Hematopoietic multipotent progenitor cell treated with erythropoietin and hydrocortisone succinate and interleukin-3 and kit ligand, for 4 days (in vitro differentiated cells): ENCODE measurements around the gene PUSL1.

Experiments
- DNase-seq: peaks from one replicate; pipeline ENCODE4 v3.0.0-alpha.2; 2015

The PUSL1 gene

GRCh38 chr1:1326075-1326605 lies 17.7 kb downstream of the PUSL1 start:
- no peak for DNase-seq

- no peak for DNase-seq
Measured at GRCh38 chr1:1327291-1327690, 18.9 kb downstream of the PUSL1 start.

GRCh38 chr1:1328254-1328653 lies 19.9 kb downstream of the PUSL1 start:
- no peak for DNase-seq

- no peak for DNase-seq
Measured at GRCh38 chr1:1329304-1330210, 21.2 kb downstream of the PUSL1 start.

DNA sequence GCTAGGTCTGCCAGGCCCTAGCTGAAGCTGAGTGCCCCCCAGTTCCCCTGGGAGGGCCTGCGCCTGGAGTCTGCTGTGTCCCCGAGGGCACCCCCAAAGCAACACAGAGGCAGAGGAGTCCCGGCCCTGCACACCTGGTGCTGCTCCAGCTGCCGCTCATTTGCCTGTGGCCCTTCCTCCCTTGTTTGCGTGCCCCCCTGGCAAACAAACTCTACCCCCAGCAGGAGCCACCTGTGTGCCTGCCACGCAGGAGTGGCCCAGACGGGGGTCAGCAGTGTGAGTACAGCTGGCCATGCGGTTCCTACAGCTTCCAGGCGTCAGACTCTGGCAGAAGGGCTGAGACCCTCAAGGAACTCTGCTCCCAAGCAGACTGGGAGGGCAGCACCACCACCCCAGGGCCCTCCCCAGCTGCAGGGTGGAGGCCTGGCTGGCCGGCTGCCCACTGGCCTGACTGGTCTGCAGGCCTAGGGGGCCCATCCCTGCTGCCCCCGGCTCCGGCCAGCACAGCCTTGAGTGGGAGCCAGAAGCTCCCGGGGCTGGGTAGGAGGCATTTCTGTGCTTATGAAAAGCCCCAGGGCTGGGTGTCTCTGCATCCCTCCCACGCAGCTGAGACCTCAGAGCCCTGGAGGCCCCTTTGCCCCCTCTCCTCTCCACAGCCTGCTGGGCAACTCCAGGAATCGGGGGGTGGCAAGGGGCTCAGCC lies 22.1 kb downstream of the PUSL1 start:
- DNase-seq: no peak

DNA sequence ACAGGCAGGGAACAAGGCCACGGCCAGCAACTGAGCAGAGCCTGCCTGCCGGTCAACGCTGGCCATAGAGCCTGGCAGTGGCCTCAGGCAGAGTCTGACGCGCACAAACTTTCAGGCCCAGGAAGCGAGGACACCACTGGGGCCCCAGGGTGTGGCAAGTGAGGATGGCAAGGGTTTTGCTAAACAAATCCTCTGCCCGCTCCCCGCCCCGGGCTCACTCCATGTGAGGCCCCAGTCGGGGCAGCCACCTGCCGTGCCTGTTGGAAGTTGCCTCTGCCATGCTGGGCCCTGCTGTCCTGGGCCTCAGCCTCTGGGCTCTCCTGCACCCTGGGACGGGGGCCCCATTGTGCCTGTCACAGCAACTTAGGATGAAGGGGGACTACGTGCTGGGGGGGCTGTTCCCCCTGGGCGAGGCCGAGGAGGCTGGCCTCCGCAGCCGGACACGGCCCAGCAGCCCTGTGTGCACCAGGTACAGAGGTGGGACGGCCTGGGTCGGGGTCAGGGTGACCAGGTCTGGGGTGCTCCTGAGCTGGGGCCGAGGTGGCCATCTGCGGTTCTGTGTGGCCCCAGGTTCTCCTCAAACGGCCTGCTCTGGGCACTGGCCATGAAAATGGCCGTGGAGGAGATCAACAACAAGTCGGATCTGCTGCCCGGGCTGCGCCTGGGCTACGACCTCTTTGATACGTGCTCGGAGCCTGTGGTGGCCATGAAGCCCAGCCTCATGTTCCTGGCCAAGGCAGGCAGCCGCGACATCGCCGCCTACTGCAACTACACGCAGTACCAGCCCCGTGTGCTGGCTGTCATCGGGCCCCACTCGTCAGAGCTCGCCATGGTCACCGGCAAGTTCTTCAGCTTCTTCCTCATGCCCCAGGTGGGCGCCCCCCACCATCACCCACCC lies 22.9 kb downstream of the PUSL1 start, which contains the start of gene TAS1R3:
Gene TAS1R3, plus strand, starts transcription at position 213 of the 898 bp plus-strand sequence. Its CDS starts 66 bp downstream, at position 279.
- no peak for DNase-seq

DNA sequence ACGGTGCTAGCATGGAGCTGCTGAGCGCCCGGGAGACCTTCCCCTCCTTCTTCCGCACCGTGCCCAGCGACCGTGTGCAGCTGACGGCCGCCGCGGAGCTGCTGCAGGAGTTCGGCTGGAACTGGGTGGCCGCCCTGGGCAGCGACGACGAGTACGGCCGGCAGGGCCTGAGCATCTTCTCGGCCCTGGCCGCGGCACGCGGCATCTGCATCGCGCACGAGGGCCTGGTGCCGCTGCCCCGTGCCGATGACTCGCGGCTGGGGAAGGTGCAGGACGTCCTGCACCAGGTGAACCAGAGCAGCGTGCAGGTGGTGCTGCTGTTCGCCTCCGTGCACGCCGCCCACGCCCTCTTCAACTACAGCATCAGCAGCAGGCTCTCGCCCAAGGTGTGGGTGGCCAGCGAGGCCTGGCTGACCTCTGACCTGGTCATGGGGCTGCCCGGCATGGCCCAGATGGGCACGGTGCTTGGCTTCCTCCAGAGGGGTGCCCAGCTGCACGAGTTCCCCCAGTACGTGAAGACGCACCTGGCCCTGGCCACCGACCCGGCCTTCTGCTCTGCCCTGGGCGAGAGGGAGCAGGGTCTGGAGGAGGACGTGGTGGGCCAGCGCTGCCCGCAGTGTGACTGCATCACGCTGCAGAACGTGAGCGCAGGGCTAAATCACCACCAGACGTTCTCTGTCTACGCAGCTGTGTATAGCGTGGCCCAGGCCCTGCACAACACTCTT lies 23.8 kb downstream of the PUSL1 start:
- DNase-seq: no peak

GRCh38 chr1:1332774-1333480 lies 24.5 kb downstream of the PUSL1 start:
- no peak for DNase-seq

DNA sequence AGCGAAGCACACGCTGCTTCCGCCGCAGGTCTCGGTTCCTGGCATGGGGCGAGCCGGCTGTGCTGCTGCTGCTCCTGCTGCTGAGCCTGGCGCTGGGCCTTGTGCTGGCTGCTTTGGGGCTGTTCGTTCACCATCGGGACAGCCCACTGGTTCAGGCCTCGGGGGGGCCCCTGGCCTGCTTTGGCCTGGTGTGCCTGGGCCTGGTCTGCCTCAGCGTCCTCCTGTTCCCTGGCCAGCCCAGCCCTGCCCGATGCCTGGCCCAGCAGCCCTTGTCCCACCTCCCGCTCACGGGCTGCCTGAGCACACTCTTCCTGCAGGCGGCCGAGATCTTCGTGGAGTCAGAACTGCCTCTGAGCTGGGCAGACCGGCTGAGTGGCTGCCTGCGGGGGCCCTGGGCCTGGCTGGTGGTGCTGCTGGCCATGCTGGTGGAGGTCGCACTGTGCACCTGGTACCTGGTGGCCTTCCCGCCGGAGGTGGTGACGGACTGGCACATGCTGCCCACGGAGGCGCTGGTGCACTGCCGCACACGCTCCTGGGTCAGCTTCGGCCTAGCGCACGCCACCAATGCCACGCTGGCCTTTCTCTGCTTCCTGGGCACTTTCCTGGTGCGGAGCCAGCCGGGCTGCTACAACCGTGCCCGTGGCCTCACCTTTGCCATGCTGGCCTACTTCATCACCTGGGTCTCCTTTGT lies 25.3 kb downstream of the PUSL1 start:
- no peak for DNase-seq

DNA sequence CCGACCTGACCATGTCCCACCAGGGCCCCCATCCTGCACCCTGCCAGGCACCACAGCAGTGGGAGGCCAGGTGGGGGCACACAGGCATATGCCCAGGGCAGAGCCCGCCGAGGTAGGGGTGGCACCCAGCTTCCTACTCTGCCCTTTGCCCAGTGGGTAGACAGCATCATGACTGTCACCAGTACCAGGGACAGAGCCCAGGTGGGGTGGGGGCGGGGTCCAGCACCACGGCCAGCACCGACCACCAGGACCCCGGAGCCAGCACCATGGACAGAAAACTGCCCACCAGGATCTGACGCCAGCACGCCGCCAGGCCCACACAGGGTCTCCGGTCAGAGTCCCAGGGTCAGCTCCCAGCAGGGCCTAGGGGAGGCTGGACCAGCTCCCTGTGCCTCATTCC lies 26.4 kb downstream of the PUSL1 start:
- no peak for DNase-seq

- DNase-seq: no peak
Measured at GRCh38 chr1:1335283-1335682, 26.9 kb downstream of the PUSL1 start.

DNA sequence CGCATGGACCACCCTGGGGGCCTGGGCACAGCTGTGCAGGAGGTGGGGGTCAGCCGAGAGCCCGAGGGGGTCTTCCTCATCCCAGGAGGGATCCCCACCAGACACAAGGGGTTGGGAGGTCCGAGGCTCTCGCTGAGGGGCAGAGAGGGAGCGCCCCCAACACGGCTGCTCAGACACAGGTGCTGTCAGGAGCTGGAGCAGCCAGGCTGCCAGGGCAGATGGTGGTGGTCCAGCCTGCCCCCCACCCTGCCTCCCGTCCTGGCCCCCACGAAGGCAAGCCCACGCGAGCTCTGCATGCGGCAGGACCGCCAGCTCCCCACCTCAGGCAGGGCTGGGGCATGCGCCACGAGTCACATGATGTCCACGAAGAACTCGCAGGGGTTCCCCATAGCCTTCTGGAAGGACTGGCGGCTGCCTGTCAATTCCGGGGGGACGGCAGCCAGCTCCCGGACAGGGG lies 27.4 kb downstream of the PUSL1 start:
- no peak for DNase-seq

GRCh38 chr1:1336446-1336845 lies 28.0 kb downstream of the PUSL1 start:
- DNase-seq: no peak

GRCh38 chr1:1336931-1337792 lies 28.8 kb downstream of the PUSL1 start:
- DNase-seq: no peak

DNA sequence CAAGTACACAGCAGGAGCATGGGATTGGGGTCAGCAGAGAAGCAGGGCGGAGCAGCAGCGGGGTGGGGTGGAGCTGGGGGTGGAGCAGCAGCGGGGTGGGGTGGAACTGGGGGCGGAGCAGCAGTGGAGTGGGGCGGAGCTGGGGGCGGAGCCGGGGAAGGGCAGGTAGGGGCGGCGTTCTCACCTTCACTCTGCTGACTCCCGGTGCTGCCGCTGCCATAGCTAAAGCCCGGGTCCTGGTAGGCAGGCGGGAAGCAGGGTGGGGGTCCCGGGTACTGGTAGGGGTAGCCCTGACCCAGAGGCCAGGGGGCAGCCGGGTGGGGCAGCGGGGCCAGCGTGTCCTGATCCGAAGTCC lies 29.4 kb downstream of the PUSL1 start:
- peak; percentile 41 for DNase-seq

DNA sequence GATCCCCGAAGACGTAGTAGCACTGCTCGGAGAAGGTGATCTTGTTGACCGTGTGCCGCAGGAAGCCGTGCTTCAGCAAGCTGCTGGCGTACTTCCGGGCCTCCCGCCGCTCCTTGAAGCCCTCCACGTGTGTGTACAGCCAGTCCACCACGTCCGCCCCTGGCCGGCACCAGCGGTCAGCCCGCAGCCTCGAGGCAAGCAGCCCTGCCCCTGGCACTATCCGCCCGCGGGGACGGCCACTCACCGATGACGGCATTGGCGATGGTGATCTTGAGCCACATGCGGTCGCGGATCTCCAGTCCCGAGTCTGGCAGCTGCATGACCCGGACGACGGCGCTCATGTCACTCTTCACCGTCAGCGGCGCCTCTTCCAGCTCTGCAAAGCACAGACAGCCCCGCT lies 29.9 kb downstream of the PUSL1 start:
- DNase-seq: no peak

DNA sequence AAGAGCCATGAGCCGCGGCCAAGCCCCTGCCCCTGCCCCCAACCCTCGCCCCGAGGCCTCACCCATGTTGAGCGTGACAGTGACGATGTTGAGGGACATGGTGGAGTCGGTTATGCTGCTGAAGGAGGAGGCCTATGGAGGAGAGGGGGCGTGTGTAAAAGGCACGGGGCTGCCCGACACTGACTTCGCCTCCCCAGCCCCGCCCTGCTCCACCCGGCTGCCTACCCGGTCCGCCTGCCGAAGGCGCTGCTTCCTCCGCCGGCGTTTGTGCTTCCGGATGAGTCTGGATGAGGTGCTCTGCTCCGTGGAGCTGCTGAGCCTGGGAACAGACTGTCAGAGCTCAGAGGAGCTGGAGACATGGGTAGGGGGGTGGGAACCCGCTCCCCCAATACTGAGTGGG lies 31.8 kb downstream of the PUSL1 start:
- DNase-seq: no peak

- DNase-seq: no peak
Measured at GRCh38 chr1:1340791-1341548, 32.6 kb downstream of the PUSL1 start.

- DNase-seq: no peak
Measured at GRCh38 chr1:1341549-1342021, 33.2 kb downstream of the PUSL1 start.
